ENCODE data around the gene DNM1.
"Not testable (repeated sequence)": the region's sequence is repeated elsewhere in the genome, so short reads cannot be mapped to it uniquely, and the experiment has no call there.

Gene DNM1

DNA sequence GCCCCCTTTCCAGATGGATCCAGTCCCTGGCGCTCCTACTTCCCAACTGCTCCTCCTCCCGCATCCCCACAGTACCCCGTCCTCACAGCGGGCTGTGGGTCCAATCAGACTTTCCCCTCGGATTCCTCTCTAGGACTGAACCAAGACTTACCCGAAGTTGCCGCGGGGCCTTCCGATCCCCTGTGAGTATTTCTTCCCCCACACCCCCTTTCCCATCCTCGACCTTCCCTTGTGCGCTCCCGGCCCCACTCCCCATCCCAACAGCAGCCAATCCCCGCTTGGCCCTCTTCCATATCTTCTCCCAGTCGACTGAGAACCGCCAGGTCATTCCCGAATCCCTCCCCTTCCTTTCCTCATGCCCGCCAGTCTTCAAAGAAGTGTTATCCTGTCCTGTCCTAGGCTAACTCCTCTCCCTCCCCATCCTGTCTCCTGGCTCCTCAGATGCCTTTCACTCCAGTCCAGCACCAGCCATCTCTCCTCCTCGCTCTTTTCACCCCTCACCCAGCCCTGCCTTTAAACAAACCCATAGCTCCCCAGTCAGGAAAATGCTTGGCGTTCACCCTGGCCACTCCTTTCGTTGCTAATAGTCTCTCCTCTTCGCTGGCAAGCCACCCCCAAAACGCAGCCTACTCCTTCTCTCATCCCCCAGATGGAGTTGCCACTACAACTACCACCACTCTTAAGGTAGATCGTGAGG is 73.5 kb downstream of the DNM1 start:
- DNase-seq (ENCODE audit: low read depth): no peak

- DNase-seq (ENCODE audit: low read depth): not testable (repeated sequence)
Measured at GRCh38 chr9:128279088-128280073, 76.2 kb downstream of the DNM1 start.

GRCh38 chr9:128280084-128280622 is 77.0 kb downstream of the DNM1 start:
- no peak for DNase-seq (ENCODE audit: low read depth)

- no peak for DNase-seq (ENCODE audit: low read depth)
Measured at GRCh38 chr9:128282500-128282899, 79.3 kb downstream of the DNM1 start.

DNA sequence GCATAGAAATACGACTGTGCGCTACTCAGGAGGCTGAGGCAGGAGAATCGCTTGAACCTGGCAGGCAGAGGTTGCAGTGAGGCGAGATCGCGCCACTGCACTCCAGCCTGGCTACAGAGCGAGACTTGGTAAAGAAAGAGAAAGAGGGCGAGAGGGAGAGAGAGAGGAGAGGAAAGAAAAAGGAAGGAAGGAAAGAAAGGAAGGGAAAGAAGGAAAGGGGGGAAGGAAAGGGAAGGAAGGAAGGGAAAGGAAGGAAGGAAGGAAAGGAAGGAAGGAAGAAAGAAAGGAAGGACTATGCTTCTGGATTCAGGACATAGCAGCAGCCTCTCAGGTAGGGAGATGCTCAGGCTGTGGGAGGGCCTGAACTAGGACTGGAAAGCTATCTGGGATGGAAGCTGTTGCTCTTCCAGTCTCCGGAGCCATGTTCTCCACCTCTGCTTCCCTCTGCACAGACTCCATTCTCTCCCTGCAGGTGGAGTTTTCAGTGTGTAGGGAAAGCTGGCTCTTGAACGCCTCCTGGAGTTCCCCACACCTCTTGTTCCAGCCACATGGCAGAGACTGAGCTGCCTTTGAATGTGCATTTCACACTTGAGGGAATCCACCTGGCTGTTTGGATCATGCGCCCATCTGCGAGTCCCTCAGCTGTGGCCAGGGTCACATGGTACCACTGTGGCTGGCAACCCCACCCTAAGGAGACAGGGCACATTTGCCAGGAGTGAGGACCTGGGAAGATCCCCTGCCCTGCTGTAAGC is 82.0 kb downstream of the DNM1 start:
- no peak for DNase-seq (ENCODE audit: low read depth)

DNA sequence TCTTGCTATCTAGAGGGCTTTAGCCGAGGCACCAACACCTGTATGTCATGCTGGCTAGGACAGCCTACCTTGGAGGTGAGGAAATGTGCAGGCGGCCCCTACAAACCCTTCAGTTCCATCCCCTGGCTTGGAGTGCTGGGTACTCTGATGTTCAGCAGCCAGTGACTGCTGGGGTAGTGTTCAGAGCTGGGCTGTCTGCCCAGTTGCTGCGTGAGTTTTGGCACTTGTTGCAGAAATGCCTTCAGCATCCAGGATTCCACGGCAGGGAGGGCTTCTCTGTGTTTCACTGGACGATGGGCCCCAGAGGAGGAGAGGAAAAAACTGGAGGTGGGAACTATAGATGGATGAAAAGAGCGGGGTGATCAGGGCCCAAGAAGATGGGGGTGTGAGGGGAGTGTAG is 83.3 kb downstream of the DNM1 start:
- no peak for DNase-seq (ENCODE audit: low read depth)

DNA sequence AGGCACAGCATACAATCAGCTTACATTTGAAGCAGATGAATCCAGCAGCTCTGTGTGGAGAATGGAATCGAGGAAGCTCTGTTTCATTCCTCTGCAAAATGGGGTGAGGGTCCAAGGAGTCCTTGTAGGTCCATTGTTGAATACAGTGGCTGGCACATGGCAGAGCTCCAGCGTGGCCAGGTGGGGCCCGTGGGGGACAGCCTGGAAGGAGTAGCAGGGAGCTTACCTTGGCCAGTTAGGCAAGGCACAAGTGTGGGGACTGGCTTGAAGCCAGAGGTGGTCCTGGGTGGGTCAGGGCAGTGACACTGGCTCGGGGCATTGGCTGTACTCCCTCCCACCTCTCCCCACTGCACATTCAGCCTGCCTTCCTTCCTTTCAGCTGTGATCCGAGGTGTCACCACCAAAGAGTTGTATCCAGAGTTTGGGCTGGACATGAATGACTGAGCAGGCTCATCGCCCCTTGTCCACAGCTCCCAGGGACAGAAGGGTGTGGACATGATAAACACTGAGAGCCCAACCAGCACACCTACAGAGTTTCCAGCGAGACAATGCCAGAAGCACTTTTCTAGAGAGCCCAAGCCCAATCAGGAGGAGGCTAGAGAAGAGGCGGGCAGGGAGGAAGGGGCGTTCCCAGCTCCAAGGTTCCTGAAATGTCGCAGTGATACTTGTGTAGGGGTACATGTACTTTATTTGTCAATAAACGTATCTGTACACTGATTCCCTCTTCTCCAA is 85.3 kb downstream of the DNM1 start:
- DNase-seq (ENCODE audit: low read depth): no peak

GRCh38 chr9:128292009-128292408 is 88.8 kb downstream of the DNM1 start:
- DNase-seq (ENCODE audit: low read depth): no peak

DNA sequence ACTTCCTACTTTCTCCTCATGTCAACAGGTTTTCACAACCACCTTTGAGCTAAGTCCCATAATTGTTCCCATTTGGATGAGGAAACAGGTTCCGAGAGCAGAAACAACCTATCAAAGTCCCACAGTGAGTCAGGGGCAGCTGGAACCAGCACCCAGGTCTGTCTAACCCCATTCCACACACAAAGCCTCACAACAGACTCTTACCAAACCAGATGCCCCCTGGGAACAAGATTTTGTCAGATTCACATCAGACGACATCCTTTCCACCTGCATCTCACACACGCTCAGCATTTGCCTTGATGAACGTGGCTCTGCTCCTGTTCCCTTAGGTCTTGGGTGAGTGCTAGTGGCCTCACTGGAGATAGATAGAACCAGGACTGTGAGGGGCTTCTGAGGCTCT is 89.9 kb downstream of the DNM1 start:
- no peak for DNase-seq (ENCODE audit: low read depth)

- no peak for DNase-seq (ENCODE audit: low read depth)
Measured at GRCh38 chr9:128294142-128294541, 91.0 kb downstream of the DNM1 start.

- DNase-seq (ENCODE audit: low read depth): no peak
Measured at GRCh38 chr9:128296340-128297220, 93.4 kb downstream of the DNM1 start.

DNA sequence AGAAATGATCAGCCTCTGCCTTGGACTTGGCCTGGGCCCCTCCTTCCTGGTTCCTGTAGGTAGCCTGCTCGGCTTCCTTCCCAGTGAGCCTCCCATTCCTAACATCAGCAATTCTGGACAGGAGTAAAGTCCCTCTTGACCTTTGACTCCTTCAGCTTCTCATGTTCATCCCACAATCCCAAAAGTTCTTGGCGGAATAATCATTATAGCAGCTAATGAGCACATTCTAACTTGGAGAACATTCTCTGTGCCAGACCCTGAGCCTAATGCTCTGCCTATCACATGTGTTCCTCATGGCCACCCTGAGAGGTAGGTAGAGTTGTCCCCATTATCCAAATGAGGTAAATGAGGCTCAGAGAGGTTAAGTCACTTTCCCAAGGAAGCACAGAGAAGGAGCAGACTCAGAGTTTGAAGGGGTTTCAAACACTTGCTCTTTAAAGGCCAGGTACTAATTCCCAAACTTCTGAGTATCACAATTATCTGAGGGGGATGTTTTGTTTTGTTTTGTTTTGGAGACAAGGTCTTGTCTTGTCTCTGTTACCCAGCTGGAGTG is 94.1 kb downstream of the DNM1 start:
- DNase-seq (ENCODE audit: low read depth): no peak

- DNase-seq (ENCODE audit: low read depth): no peak
Measured at GRCh38 chr9:128298535-128299482, 95.6 kb downstream of the DNM1 start.

DNA sequence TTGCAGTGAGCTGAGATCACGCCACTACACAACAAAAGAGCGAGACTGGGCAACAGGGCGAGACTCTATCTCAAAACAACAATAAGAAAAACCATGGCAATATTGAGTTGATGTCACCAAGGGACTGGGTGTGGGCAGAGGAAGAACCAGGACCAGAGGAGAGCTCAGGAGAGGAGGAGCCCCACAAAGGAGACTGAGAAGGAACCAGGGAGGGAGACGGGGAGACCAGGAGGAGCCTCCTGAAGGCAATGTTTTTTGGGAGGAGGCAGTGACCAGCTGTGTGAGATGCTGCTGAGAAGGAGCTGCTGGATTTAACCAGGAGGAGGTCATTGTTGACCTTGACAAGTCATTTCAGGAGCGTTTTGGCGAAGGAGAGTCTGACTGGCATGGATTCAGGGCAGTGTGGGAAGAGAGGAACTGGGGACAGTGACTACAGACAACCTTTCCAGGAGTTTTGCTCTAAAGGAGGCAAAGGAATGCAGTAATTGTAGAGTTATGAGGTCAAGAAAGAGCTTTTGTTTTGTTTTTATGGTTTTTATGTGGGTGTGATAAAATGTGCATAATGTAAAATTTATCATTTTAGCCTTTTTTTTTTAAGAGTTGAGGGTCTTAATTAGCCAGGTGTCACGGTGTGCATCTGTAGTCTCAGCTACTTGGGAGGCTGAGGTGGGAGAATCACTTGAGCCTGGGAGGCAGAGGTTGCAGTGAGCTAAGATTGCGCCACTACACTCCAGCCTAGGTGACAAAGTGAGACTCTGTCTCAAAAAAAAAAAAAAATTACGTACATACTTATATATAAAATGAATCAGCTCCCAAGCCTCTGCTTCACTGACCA is 101.2 kb downstream of the DNM1 start:
- no peak for DNase-seq (ENCODE audit: low read depth)

All from stimulated activated CD8-positive, alpha-beta memory T cell treated with anti-CD3 and anti-CD28 coated beads, Interleukin-12 subunit alpha, Interleukin-12 subunit beta, amount 100 ng/mL, for 4 hours (primary cell).